ENCODE data around the gene FLOT2.

- TF ChIP-seq BHLHE40 (IDR thresholded peaks at IDR 0.05; ENCODE audit: borderline replicate concordance in 1 of 2, low read depth in 2 of 2, low read length in 1 of 2) (no peak), KAT2A (conservative IDR thresholded peaks at IDR 0.05; ENCODE audit: control insufficient read depth, low read depth, low read length) (no peak), CHD4 (IDR thresholded peaks at IDR 0.05) (no peak), CBX5 (IDR thresholded peaks at IDR 0.05; ENCODE audit: low read depth) (no peak)
- TF ChIP-seq, protein P1, sequence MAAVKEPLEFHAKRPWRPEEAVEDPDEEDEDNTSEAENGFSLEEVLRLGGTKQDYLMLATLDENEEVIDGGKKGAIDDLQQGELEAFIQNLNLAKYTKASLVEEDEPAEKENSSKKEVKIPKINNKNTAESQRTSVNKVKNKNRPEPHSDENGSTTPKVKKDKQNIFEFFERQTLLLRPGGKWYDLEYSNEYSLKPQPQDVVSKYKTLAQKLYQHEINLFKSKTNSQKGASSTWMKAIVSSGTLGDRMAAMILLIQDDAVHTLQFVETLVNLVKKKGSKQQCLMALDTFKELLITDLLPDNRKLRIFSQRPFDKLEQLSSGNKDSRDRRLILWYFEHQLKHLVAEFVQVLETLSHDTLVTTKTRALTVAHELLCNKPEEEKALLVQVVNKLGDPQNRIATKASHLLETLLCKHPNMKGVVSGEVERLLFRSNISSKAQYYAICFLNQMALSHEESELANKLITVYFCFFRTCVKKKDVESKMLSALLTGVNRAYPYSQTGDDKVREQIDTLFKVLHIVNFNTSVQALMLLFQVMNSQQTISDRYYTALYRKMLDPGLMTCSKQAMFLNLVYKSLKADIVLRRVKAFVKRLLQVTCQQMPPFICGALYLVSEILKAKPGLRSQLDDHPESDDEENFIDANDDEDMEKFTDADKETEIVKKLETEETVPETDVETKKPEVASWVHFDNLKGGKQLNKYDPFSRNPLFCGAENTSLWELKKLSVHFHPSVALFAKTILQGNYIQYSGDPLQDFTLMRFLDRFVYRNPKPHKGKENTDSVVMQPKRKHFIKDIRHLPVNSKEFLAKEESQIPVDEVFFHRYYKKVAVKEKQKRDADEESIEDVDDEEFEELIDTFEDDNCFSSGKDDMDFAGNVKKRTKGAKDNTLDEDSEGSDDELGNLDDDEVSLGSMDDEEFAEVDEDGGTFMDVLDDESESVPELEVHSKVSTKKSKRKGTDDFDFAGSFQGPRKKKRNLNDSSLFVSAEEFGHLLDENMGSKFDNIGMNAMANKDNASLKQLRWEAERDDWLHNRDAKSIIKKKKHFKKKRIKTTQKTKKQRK (IDR thresholded peaks at IDR 0.05; ENCODE audit: low read depth, low read length): no peak
These were observed 8.7 kb upstream of the FLOT2 start for GRCh38 chr17:28906276-28906675.

Data from GM12878 (cell line).